ENCODE data around the gene NAV2.
"Not testable (repeated sequence)": the region's sequence is repeated elsewhere in the genome, so short reads cannot be mapped to it uniquely, and the experiment has no call there.

NAV2 gene

GRCh38 chr11:20067665-20068064 lies 355.0 kb downstream of the NAV2 start:
- no peak for FAIRE-seq

DNA sequence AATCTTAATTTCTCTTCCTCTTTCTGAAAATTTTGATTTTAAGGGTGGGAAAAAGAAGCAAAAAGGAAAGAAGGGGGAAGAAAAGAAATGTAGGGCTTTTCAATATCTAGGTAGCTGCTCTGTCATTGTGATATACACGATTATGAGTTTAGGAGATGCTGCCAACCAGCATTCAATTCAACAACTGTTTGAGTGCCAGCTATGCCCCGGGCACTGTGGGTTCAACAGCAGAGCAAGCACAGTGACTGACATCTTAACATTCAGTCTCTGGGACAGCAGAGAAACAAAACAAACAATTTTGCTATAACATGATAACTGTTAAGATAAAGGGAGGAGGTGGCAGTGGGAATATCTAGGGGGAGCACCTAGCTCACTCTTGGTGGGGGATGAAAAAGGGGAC lies 356.1 kb downstream of the NAV2 start:
- FAIRE-seq, result no peak

GRCh38 chr11:20070459-20070858 lies 357.8 kb downstream of the NAV2 start:
- FAIRE-seq, result no peak

DNA sequence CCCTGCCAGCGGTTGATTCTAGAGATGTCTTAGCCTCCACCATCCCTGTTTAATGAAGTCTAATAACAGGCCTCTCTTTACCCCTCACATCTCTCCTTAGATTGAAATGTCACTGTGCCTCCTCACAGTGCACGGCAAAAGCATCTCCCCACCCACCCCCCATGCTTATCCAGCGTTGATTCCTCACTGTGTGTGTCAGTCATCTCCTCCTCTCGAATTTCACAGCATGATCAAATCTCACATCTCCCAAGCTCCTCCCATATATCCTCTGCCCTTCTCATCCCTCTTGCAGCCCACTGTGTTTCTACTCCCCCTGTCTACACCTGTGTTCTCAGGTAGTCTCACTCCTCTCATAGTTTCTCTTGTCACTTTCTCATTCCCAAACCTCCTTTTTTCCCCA lies 363.0 kb downstream of the NAV2 start:
- no peak for FAIRE-seq

DNA sequence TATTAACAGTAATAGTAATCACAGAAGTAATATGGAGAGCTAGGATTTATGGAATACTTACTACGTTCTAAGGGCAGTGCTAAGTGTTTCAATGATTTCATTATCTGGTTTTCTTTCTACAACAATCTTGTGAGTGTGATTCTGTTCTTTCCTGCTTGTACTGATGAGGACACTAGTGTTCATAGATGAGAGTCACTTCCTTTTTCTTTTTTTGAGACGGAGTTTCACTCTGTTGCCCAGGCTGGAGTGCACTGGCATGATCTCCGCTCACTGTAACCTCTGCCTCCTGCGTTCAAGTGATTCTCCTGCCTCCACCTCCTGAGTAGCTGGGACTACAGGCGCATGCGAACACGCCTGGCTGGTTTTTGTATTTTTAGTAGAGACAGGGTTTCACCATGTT lies 366.2 kb downstream of the NAV2 start:
- FAIRE-seq, result no peak

DNA sequence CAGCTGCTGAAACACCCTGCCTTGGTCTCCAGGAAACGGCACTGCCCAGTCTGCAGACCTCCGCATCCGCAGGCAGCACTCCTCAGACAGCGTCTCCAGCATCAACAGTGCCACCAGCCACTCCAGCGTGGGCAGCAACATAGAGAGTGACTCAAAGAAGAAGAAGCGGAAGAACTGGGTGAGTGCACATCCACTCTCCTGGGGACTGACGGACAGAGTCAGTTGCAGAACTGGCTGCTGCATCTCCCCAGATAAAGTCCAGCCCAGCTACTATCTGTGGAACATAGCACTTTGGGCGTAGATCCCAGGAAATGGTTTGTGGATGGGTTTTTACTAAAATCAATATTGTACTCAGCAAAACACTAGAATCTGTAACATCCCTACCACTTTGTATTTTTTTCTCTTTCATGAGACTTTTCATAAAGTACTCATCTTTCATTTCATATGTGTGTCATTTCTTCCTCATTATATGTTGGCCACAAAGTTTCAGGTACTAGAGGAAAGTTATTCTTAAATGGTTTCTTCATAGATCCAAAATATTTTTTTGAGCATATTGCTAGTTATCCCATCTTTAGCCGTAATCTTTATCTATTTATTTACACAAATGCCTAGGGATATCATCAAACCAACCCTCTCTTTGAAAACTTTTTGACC lies 367.5 kb downstream of the NAV2 start:
- no peak for FAIRE-seq

DNA sequence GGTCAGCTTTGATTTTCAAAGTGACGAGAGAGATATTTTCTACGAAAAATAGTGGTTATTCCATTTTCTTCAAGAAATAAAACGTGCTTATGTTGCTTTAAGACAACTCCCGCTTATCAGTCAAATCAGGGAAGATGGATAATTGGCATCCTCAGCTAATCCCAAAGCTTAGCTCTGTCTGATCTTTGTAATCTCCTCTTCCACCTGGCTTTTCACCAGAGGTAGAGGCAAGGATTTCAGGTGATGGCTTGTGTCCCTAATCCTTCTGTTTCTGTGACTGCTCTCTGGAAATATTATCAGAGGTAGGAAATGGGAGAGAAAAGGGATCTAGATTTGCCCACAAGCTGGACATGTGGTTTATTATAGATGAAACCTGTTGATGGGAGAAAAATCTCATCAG lies 368.7 kb downstream of the NAV2 start:
- FAIRE-seq, result no peak

GRCh38 chr11:20083877-20084276 lies 371.2 kb downstream of the NAV2 start:
- FAIRE-seq, result not testable (repeated sequence)

DNA sequence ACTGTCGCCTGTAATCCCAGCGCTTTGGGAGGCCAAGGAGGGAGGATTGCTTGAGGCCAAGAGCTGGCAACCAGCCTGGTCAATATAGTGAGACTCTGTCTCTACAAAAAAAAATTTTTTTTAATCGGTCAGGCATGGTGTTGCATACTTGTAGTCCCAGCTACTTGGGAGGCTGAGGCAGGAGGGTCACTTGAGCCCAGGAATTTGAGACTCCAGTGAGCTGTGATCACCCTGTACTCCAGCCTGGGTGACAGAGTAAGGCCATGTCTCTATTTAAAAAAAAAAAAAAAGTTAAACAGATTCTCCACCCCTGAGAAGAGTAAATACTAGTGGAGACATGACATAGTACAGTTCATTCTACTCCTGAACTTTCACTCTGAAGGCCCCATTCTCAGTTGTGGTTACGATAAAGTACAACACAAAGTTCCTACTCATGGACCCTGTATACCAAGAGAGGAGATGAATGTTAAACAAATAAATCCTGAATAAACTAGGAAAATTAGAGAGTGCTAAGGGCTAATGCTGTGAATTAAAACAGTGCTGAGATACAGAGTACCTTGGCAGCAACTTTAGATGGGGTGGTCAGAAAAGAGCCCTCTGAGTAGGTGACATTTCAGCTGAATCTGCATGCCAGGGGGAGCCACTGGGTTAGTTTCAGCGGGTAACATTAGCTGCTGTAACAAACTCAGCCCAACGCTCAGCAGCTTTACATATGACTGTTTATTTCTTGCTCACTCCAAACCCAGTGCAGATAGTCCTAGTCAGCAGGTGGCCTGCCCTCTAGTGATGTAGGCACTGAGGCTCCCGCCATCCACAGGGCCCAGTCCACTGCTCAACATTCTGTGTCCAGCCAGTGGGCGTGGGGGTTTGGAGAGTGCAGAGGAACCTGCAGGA lies 372.5 kb downstream of the NAV2 start:
- FAIRE-seq, result no peak

DNA sequence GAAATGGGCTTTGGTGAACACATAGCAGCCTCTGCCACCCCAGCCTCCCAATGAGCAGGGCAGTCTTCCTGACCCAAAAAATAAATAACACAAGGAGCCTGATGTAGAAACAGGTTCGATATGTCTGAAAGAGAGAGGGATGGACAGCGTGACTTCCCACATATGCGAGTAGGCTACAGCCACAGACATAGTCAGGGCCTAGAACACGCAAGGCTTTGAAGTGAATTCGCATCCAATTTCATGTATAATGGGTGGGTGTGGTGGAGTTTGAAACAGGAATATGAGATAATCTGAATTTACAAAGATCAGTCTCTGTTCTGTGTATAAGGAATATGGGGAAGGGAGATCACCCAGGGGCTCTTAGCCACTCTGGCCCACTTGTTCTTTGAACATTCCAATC lies 373.3 kb downstream of the NAV2 start:
- FAIRE-seq, result no peak

GRCh38 chr11:20087118-20087521 lies 374.5 kb downstream of the NAV2 start:
- no peak for FAIRE-seq

- no peak for FAIRE-seq
These were observed 376.0 kb downstream of the NAV2 start for GRCh38 chr11:20088397-20089225.

- no peak for FAIRE-seq
These were observed 376.7 kb downstream of the NAV2 start for GRCh38 chr11:20089367-20089766.

GRCh38 chr11:20089796-20090653 lies 377.4 kb downstream of the NAV2 start:
- FAIRE-seq, result no peak

DNA sequence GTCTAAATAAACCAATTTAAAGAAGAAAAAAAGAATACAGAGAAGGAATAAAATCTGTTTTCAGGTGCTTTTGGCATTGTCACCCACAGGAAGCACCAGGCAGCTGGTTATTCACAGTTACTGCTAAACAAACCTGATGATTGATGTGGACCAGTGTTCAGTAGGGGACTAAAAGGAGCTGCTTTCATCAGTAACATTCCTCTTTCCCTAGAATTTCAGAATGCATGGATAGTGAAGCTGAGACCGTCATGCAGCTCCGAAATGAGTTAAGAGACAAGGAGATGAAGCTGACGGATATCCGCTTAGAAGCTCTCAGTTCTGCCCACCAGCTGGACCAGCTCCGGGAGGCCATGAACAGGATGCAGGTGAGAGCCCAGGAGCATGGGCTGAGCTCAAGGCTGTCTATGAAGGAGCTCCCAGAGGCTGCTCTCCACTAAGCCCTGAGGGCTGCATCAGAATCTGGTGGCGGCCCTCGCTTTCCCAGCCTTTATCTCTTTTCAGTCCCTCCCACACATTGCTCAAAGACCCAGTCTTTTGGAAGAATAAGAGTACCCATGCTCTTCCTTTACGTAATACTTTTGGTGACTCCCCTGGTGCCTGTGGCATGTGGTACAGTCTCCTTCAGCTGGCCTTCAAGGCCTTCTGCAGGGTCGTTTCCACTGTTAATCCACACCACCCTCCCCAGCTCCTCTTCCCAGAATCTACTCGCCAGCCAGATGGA lies 378.2 kb downstream of the NAV2 start:
- FAIRE-seq, result no peak

GRCh38 chr11:20093775-20094174 lies 381.1 kb downstream of the NAV2 start:
- no peak for FAIRE-seq

DNA sequence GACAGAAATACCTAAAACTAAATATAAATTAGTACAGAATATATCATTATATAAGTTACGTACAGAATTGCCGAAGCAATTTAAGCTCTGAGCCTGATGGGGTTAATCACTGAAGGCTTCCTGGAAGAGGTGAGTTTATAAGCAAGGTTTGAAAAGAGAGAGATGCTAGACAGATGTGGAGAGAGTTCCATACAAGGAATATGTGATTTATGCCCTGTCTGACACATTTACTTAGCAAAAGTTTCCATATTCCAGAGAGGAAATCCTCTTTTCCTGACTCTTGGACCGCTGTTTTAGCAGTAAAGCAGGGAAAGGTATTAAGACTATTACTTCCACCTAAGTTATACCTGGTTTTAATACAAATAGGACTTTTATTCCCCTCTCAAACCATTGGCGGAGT lies 382.6 kb downstream of the NAV2 start:
- no peak for FAIRE-seq

- FAIRE-seq, result no peak
These were observed 384.9 kb downstream of the NAV2 start for GRCh38 chr11:20097319-20098221.

DNA sequence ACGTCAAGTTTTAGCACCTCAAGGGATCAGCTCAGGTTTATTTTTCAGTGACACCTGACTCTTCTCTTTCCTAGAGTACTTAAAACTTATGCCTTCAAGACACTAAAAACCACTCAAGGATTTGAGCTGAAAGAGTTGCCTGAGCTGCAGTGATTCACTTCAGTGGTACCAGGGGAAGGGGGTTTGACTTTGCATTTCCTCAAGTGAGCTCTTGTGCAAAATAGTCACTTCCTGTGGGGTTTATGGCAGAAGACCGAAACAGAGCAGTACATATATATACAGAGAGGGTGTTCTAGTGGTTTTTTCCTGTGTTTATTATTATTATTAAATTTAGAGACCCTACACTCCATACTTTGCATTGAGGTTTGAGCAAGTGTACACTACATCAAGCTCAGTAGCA lies 386.9 kb downstream of the NAV2 start:
- no peak for FAIRE-seq

DNA sequence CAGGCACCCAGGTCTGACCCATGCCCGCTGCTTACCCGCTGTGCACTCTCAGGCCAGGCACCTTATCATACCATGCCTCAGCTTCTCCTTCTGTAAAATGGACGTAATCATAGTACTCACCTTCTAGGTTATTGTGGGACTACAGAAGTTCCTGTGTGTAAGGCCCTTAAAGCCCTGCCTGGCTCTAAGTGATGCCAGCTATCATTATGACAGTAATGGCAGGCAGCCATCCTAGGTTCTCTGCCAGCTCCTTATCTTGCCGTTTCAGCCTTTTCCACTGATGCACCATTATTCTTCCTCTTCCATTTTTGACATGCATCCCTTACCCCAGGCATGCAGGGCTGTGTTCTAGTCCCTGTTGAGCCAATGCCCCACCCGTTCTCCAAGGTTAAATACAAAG lies 389.8 kb downstream of the NAV2 start:
- FAIRE-seq, result no peak

- FAIRE-seq, result no peak
These were observed 390.6 kb downstream of the NAV2 start for GRCh38 chr11:20103281-20103680.
